Stimulated activated CD4-positive, alpha-beta T cell treated with anti-CD3 and anti-CD28 coated beads, Interleukin-15, amount 100 ng/mL, for 48 hours (primary cell): ENCODE results near the gene UCK1.

Experiments
- DNase-seq, 2 donors: peaks; one replicate each; pipeline ENCODE4 v3.0.0-alpha.2; 2020; ENCODE audit warnings: low read depth in 2 of 2

The UCK1 gene

GRCh38 chr9:131496844-131497405 lies 34.1 kb downstream of the UCK1 start:
- DNase-seq, result no peak

- DNase-seq, result no peak
Observed at GRCh38 chr9:131495785-131496184, 35.3 kb downstream of the UCK1 start.

GRCh38 chr9:131494296-131494870 lies 36.7 kb downstream of the UCK1 start:
- no peak for DNase-seq

DNA sequence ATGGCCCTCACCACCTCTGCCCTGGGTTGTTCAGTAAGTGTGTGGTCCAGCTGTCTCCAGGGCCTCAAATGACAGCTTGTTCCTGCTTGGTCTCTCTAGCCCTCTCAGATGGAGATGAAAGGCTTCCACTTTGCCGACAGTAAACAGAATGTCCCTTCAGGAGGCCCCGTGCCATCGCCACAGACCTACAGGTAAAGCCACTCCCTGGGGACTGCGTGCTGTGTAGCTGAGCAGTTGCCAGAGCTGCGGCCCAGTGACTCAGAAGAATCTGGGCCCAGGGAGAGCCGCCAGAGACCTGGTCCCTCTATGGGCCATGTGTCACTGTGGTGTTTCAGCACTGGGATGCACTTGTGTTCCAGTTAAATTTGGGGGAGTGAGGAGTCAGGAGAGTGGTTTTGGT lies 39.0 kb downstream of the UCK1 start:
- DNase-seq, result no peak

- DNase-seq, result no peak
Observed at GRCh38 chr9:131491001-131491710, 39.9 kb downstream of the UCK1 start.

GRCh38 chr9:131490514-131490913 lies 40.5 kb downstream of the UCK1 start:
- DNase-seq, result no peak

DNA sequence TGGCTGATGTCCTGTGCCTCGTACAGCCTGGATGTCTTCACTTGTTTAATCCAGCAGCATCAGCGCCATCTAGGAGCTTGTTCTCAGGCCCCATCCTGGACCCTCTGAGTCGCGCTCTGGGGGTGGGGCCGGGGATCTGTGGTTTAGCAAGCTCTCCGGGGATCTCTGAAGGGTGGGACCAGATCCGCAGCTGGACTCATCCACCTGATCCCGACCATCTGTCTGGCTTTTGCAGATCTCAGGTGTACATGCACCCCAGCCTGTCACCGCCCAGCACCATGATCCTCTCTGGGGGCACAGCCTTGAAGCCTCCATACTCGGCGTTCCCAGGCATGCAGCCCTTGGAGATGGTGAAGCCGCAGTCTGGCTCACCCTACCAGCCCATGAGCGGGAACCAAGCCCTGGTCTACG lies 43.4 kb downstream of the UCK1 start:
- no peak for DNase-seq

DNA sequence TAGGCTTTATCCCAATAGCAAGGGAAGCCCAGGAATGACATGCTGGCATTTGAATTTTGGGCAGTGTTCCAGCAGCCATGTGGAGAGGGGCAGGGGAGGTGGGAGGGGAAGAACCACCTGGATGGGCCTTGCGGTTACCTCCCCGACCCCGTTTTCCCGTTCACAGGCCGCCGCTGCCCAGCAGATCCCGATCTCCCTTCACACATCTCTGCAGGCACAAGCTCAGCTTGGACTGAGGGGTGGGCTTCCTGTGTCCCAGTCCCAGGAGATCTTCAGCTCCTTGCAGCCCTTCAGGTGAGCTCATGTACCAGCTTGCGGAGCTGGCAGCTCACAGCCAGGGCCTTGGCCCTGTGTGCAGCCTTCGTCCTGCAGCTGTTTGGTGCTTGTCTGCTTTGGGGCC lies 44.1 kb downstream of the UCK1 start:
- no peak for DNase-seq

DNA sequence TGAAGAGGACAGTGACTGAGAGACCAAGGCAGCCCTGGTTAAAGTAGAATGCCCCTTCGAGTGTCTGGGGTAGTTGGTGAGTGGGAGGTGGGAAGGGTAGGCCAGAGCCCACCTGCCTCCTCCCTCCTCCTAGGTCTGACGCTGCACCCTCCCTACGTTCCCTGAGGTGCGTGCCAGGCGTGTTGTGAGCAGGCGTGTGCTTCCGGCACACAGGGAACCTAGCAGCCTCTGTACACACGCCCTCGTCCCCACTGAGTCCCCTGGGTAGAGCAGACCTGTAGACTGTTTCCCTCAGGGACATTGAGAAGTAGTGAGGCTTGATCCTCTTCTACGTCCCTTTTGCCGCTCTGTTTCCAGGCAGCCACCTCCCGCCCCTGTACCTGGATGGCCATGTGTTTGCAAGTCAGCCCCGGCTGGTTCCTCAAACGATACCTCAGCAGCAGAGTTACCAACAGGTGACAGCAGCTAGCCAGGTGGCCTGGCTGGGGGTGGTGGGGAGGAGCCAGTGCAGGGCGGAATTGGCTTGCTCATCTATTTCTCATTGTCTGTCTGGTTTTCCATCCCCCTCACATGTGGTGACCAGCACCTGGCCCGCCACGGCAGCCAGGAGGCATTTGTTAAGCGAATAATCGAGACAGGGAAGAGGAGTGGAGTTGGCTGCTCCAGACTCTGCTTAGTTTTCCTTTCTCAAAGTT lies 45.2 kb downstream of the UCK1 start:
- no peak for DNase-seq

- no peak for DNase-seq
Observed at GRCh38 chr9:131485206-131485605, 45.9 kb downstream of the UCK1 start.

- DNase-seq, result no peak
Observed at GRCh38 chr9:131484560-131485185, 46.4 kb downstream of the UCK1 start.

GRCh38 chr9:131484051-131484445 lies 47.0 kb downstream of the UCK1 start:
- no peak for DNase-seq

DNA sequence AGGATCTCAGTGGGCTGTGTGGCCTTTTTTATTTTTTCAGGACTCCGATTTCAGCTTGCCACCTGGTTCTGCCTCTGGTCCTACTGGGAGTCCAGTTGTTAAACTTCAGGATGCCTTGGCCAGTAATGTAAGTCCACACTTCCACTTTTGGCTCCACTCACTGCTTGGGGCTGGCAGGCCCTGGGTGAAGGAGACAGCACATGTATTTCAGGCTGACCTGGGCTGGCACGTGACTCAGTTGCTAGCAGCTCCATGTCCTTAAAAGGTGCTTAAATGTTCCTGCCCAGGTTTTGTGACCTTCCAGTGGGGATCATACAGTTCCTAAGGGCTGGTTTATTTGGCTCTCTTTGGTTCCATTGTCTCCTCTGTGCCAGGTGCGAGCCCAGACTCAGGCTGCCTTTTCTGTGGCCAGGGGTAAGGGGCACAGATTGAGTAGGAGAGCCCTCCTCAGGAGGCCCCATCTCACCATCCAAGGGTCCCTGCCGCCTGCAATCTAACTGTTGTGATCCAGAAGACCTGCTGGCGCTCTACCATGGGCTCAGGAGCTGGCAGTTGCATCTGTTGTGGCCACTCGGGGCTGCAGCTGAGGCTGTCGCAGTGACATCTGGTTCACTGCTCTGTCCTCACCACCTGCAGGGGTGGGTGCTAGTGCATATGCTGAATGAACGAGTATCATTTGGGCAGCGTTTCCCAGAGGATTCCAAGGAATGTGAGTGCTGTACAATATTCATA lies 47.6 kb downstream of the UCK1 start:
- DNase-seq, result no peak

GRCh38 chr9:131482343-131483006 lies 48.6 kb downstream of the UCK1 start:
- DNase-seq, result no peak

DNA sequence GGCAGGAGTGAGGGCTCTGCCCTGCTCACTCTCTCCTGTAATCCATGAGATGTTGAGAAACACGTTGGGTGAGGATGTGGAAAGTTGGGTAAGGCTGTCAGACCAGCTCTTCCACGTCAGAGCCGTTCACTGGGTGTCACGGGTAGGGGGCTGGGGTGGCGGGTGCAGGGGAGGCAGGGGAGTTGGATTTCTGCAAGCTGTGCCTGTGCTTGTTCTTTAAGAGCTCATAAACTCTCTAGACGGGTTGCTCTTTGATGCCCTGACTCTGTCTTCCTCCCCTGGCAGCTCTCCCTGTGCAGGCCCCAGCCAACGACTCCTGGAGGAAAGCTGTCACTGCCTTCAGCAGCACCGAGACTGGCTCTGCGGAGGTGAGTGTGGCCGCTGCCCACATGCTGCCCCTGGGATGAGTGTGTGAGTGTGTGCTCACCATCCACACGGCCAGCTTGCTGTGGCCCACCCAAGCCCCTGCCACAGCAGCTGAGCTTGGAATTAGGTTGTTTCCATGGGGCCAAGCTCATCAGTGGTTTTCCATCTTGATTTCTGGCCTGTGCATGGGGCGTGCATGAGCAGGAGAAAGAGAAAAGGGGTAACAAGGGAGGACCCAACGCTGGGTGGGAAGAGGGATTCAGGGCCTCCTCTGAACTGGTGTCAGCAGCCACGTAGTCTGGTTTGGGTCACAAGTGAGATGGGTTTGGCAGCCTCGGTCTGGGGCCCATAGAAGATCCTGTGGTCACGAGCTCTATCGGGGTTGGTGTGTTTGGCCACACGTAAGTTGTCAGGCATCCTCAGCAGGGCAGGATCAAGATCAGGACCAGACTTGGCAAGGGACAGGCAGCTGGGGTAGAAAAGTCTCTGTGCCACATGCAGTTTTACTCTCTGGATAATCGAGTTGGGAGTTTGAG lies 49.4 kb downstream of the UCK1 start:
- no peak for DNase-seq

- no peak for DNase-seq
Observed at GRCh38 chr9:131480258-131480657, 50.8 kb downstream of the UCK1 start.

GRCh38 chr9:131478911-131479310 lies 52.2 kb downstream of the UCK1 start:
- no peak for DNase-seq

GRCh38 chr9:131478421-131478868 lies 52.6 kb downstream of the UCK1 start:
- DNase-seq, result peak in 1 of 2 donors; percentile 46

DNA sequence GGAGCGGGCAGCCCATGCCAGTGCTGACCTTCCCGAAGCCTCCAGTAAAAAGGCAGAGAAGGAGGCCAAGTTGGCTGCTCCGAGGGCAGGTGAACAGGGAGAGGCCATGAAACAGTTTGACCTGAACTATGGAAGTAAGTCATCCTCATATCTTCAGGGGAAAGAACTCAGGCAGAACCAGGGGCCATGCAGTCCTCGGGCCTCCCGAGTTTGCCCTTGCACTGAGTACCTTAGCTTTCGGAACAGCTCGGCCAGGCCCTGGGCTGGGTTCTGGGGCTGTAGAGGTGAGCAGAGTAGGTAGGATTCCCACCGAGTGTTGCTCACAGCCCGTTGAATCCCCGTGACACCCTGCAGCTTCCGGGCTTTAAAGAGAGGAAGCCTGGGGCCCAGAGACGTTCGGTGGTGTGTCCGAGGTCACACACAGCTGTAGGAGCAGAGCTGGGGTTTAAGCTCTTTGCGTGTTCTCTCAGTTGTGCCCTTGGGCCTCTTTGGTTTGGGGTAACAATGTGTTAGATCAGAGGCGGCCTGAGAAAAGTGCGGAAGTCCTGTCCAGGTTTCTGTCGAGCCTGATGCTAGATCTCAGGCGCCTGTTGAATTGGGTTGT lies 53.1 kb downstream of the UCK1 start:
- DNase-seq, result no peak

- DNase-seq, result no peak
Observed at GRCh38 chr9:131477367-131477766, 53.7 kb downstream of the UCK1 start.
